OCI-LY1 (cell line): ENCODE results near the gene WDR26.

Source experiments
- EZH2 ChIP-seq: fragments of 200-600 bp; sonication (generic), shearing (Covaris generic); IDR thresholded peaks from 2 replicates; pipeline ENCODE4 v1.8.0; 2017; ENCODE audit warnings: borderline replicate concordance, mixed run types, mild to moderate bottlenecking, antibody characterized with exemption, low read length, moderate library complexity, mixed read lengths
- TF ChIP-seq, protein P1 (sequence below): fragments of 200-600 bp; sonication (generic), shearing (Covaris generic); IDR thresholded peaks from 2 replicates; pipeline ENCODE4 v1.5.1; 2017; ENCODE audit warnings: mild to moderate bottlenecking, antibody characterized with exemption, low read length, moderate library complexity, mixed read lengths

DNA sequence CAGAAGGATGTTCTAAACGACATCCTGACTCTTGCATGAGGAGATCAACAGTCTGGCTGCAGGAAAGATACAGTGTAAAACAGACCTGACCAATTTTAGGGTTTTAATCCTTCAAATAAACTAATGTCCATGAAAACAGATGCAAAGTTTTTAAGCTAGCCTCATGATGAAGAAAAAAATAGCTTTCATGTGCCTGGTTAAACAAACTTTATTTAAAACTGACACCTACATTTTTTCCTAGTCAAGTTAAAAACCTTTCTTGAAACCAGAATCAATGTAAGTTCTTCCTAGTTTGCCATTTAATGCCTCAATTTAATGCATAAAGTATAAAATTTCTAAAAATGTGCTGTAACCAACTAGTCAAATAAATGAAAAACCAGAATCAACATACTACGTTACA is 2.9 kb downstream of the WDR26 start:
- TF ChIP-seq, protein P1, sequence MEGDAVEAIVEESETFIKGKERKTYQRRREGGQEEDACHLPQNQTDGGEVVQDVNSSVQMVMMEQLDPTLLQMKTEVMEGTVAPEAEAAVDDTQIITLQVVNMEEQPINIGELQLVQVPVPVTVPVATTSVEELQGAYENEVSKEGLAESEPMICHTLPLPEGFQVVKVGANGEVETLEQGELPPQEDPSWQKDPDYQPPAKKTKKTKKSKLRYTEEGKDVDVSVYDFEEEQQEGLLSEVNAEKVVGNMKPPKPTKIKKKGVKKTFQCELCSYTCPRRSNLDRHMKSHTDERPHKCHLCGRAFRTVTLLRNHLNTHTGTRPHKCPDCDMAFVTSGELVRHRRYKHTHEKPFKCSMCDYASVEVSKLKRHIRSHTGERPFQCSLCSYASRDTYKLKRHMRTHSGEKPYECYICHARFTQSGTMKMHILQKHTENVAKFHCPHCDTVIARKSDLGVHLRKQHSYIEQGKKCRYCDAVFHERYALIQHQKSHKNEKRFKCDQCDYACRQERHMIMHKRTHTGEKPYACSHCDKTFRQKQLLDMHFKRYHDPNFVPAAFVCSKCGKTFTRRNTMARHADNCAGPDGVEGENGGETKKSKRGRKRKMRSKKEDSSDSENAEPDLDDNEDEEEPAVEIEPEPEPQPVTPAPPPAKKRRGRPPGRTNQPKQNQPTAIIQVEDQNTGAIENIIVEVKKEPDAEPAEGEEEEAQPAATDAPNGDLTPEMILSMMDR = no peak
- TF ChIP-seq EZH2 = no peak
